Central memory CD8-positive, alpha-beta T cell (primary cell): ENCODE data around the gene IPPK.

Source experiments
- ATAC-seq: fragments of 150-1000 bp; cut with Tn5 transposase; replicated peaks from 2 replicates; pipeline ENCODE4 v1.10.0; 2022; ENCODE audit warnings: mild to moderate bottlenecking, moderate FRiP score, moderate number of reproducible peaks; ENCODE audit not compliant: poor library complexity, severe bottlenecking; ENCODE audit errors: extremely low read depth
- DNase-seq, 2 donors: peaks; one replicate each; pipeline ENCODE4 v3.0.0; 2021; ENCODE audit warnings: low spot score in 2 of 2
- H3K27ac Mint-ChIP-seq: one replicate; pipeline ENCODE4 v1.8.0; 2022; ENCODE audit warnings: low read depth, mild to moderate bottlenecking, moderate library complexity, mixed read lengths
- H3K27me3 Mint-ChIP-seq: one replicate; pipeline ENCODE4 v1.8.0; 2022; ENCODE audit warnings: mixed read lengths
- H3K36me3 Mint-ChIP-seq: one replicate; pipeline ENCODE4 v1.8.0; 2022; ENCODE audit warnings: mild to moderate bottlenecking, moderate library complexity, mixed read lengths; ENCODE audit not compliant: insufficient read depth
- H3K4me1 Mint-ChIP-seq: one replicate; pipeline ENCODE4 v1.8.0; 2022; ENCODE audit warnings: mixed read lengths
- H3K4me3 Mint-ChIP-seq: one replicate; pipeline ENCODE4 v1.8.0; 2022; ENCODE audit warnings: mild to moderate bottlenecking, moderate library complexity, mixed read lengths
- H3K9me3 Mint-ChIP-seq: one replicate; pipeline ENCODE4 v1.8.0; 2022; ENCODE audit warnings: mixed read lengths

IPPK gene

DNA sequence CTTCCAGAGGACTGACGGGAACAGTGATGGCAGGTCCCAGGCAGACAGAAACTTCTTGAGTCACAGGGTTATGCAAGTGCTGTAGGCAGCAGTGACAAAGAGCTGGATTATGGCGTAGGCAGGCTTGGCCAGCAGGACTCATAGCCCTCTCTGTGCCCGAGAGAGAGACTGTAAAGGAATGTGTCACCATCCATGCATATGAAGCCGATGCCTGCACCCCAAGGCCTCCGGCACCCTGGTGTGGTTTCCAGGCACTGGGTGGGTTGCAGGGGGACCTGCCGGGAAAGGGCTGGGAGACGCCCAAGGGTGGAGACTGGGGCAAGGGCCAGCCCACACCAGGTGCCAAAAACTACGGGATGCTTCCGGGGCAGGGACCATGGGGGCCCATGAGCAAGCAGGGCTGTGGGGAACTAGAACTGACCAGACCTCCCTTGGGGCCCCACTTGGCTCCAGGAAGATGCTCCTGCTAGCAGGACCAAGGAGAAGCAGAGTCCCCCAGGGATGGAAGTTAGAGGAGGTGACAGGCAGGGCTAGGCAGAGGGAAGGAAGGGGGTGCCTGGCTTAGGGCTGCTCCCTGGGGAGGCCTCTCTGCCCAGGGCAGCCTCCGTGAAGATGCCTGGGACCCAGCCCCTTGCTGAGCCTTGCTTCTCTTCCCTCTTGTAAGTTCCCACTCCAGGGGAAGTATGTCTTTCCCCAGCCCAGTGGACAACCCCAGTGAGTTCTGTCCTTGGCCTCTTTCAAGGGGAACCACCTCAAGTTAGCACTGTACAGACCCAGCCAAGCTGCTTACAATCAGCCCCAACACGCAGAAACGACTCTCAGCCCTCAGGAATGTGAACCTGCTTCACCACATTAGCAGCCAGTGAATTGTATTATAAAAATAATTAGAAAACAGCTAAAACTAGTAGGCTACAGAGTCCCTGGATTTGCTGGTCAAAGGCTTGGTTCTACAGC, 10.5 kb upstream of the IPPK start:
- Mint-ChIP-seq H3K27me3 (peaks cover 8% of the 10 kb centered on the region), H3K27ac (no peak overlapping the region), H3K4me1 (no peaks in the 10 kb centered on the region), H3K9me3 (no peaks in the 10 kb centered on the region), H3K4me3 (no peak overlapping the region), H3K36me3 (peaks cover 2% of the 10 kb centered on the region)
- DNase-seq = no peak
- ATAC-seq = no peak

DNA sequence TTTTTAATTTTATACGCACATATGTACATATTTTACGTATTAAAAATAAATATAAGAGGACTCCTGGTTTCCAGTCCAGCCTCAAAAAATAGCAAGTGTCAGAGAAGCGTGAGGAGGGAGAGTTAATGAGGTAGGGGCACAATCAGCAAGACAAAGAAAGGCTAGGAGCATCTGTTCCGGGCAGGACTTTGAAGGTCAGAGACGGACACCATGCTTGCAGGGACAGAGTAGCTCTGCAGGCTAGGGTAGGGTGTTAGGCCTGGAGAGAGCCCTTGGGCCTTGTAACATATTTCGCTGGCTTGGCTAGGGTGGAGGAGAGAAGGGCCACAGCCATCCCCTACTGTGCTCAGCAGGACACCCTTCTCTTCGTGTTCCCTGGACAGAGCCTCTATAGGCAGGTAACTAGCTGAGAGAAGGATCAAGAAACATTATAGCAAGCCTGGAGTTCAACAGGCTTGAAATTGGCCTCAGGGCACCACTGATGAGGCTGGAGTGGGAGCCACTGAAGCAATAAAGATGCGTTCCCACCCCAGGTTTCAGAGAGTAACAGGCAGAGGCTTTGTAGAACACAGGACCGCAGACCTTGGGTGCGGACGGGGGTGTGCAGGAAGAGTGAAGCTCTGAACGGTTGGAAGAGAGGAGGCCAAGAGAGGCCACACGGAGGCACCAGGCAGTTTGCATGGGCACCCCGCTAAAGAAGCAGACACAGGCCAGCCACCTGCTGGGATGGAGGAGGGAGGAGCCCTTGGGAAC, 9.7 kb upstream of the IPPK start:
- Mint-ChIP-seq H3K36me3 (peaks cover 2% of the 10 kb centered on the region), H3K9me3 (no peaks in the 10 kb centered on the region), H3K27ac (no peak overlapping the region), H3K4me1 (no peaks in the 10 kb centered on the region), H3K4me3 (no peak overlapping the region), H3K27me3 (peaks cover 8% of the 10 kb centered on the region)
- DNase-seq = no peak
- no peak for ATAC-seq

DNA sequence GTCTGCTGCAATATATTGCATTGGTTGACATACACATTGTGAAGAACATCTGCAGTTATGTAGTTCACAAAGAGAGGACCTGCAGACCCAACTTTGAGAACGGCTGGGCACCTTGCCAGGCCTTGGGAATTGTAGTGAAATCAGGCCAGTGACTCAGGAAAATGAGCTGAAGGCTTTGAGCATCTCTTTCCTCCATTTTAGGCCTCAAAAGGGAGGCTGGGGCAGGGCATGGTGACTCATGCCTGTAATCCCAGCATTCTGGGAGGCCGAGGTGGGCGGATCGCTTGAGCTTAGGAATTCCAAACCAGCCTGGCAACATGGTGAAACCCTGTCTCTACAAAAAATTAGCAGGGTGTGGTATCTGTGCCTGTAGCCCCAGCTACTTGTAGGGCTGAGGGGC, 1.4 kb upstream of the IPPK start:
- ATAC-seq (no peak), DNase-seq (no peak)
- Mint-ChIP-seq H3K27ac (peak overlapping the region; percentile 95), H3K27me3 (no peaks in the 10 kb centered on the region), H3K9me3 (no peaks in the 10 kb centered on the region), H3K4me3 (peak overlapping the region; percentile 89), H3K36me3 (peaks cover 7% of the 10 kb centered on the region), H3K4me1 (peaks cover 24% of the 10 kb centered on the region)

DNA sequence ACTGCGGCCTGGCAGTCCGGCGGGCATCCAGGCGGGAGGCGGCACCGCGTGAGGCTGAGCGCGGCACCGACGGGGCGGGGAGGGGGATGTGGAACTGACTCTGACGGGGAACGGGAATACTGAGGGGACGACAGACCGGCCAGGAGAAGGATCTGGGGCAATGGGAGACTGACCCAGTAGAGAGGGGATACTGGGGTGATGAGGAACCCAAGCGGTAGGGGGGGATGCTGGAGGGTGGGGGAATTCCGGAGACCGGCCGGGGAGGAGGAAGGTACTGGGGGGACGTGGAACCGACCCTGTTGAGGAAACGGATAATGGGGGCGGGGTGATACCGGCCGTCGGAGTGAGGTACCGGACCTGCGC, 423 bp downstream of the IPPK start:
- H3K36me3 Mint-ChIP-seq = peaks cover 11% of the 10 kb centered on the region
- no peaks in the 10 kb centered on the region for H3K27me3 Mint-ChIP-seq
- no peaks in the 10 kb centered on the region for H3K9me3 Mint-ChIP-seq
- peaks cover 40% of the 10 kb centered on the region for H3K4me1 Mint-ChIP-seq
- DNase-seq = no peak
- peak overlapping the region; percentile 95 for H3K27ac Mint-ChIP-seq
- H3K4me3 Mint-ChIP-seq = peak overlapping the region; percentile 89
- peak; percentile 15 for ATAC-seq

DNA sequence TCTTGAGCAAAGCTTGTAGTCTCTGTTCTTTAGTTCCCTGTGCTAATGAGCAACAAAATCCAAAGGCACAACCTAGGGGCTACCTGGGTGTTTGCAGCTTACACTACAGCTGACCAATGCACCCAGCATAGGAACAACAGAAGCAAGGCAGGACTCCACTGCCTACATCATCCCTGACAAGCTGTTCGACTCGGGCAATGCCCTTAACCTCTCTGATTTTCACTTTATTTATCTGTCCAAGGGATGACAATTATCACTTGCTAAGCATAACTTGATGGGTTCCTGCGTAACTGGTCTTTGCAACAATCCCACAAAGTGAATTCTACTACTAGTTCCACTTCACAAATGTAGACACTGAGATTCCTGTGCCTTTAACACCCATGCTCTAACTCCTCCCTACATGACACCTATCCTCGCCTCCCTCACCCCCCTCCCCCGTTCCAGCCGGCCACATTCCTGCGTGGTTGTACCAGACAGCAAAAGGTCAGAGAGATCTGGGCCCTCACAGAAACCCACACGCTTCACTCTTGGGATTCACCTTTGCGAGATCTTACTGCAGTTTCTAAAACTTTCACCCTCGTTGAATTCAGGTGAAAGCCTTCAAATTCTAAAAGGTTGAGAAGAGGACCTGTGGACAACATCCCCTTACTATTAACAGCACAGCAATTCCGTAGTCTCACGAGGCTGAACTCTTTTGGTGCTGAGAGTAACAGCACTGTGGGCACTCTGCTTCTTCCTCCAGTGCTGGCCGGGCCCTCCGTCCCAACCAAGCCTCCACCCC, 995 bp downstream of the IPPK start:
- Mint-ChIP-seq H3K9me3 (no peaks in the 10 kb centered on the region), H3K27ac (peak overlapping the region; percentile 95), H3K4me3 (peak overlapping the region; percentile 89), H3K4me1 (peaks cover 45% of the 10 kb centered on the region), H3K27me3 (no peaks in the 10 kb centered on the region), H3K36me3 (peaks cover 12% of the 10 kb centered on the region)
- DNase-seq (no peak), ATAC-seq (peak; percentile 0)

DNA sequence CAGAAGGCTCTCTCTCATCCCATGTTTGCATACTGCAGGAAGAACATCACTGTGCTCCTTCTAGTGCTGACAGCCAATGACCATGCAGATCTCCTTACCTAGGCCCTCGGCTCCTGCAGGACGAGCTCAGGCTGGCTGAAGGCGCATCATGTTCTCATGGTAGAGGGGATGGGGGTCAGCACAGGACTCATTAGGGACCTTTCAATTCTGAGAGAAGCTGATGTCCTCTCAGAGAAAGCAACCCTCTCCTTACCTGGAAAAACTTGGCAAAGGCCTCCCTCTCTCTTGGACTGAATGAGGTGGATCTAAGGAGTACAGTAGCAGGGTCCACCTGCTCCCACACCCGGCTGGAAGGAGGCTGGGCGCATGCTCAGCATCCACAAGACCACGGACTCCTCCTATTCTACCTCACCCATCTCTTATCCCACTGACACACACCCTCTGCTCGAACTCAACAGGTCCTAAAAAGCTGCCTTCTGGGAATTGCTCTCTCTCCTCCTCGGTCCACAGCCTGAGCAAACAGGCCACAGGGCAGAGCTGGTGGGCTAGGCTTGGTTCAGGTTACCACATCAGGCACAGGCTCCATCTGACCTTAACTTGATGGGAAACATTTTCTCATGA, 2.9 kb downstream of the IPPK start:
- Mint-ChIP-seq H3K9me3 (no peaks in the 10 kb centered on the region), H3K27me3 (no peaks in the 10 kb centered on the region), H3K4me3 (no peak overlapping the region), H3K4me1 (peaks cover 55% of the 10 kb centered on the region), H3K27ac (peak overlapping the region; percentile 63), H3K36me3 (peaks cover 14% of the 10 kb centered on the region)
- DNase-seq = no peak
- ATAC-seq = no peak

DNA sequence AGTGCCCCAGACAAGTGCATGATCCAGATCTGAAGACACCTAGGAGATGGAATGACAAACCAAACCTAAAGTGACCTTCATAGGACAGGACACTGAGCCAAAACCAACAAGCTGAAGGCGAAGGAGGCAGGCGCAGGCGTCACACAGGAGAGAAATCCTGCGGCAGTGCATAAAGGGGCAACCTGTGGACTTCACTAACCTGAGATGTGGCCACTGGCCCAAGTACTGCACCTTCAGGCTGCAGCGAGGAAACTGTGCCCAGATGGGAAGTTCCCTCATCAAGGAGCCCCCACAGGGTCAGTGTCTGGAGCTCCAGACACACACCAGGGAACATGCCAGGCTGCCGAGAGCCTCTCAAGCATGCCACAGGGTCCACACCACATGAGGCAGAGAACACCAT, 3.7 kb downstream of the IPPK start:
- Mint-ChIP-seq H3K9me3 (no peaks in the 10 kb centered on the region), H3K4me1 (peaks cover 55% of the 10 kb centered on the region), H3K4me3 (no peak overlapping the region), H3K36me3 (peaks cover 16% of the 10 kb centered on the region), H3K27ac (peak overlapping the region; percentile 62), H3K27me3 (no peaks in the 10 kb centered on the region)
- DNase-seq (no peak), ATAC-seq (no peak)

DNA sequence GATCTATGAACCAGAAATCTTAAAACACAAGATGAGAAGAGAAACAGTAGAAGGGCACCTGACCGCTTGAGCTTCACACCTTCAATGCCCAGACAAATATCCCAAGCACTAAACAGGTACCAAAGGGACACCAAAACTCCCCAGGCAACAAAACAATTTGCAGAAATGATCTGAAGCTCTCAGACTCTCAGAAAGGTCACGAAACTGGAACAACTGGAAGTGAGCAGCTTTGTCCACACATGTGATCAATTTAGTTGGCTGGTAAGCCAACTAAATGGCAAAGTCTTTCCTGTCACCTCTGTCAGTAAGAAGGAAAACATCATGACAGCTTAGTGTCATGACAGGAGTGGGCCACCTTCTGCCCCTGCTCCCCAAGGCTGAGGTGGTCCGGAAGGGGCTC, 4.1 kb downstream of the IPPK start:
- Mint-ChIP-seq H3K9me3 (no peaks in the 10 kb centered on the region), H3K36me3 (peaks cover 16% of the 10 kb centered on the region), H3K27me3 (no peaks in the 10 kb centered on the region), H3K27ac (peak overlapping the region; percentile 62), H3K4me1 (peaks cover 55% of the 10 kb centered on the region), H3K4me3 (no peak overlapping the region)
- ATAC-seq (no peak), DNase-seq (no peak)

DNA sequence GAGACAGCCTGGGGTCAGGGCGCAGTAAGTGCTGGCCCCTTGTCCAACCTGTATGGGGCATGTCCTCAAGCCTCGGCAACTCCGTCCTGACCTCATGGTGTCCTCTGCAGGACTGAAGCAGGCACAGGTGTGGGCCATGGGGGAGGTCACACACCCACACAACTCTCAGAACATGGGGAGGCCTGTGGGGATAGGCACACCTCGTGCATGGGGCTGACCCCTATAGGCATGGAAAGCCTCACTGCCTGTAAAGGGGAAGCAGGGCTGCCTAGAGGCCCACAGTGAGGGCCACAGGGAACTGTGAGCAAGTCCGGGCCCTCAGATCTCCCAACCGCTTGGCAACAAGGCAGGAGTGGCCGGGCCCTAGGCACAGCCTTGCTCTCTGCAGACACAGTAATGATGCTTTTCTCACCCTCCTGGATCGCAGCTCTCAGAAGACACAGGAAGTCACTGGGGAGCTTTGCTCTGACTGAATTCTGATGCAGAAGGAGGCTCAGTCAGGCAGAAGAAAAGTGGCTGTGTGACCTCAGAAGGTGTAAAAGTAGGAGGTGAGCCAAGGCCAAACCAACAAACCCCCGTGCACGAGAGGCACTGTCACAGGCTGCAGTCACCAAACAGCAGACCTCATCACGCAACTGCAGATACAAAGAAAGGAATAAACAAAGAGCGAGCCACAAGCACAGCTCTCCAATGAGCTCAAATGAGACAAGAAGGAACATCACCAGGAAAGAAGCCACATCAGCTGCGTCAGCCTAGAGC, 5.4 kb downstream of the IPPK start:
- H3K36me3 Mint-ChIP-seq = peaks cover 10% of the 10 kb centered on the region
- H3K27ac Mint-ChIP-seq = peak overlapping the region; percentile 85
- H3K9me3 Mint-ChIP-seq = no peaks in the 10 kb centered on the region
- peak overlapping the region; percentile 64 for H3K4me3 Mint-ChIP-seq
- H3K4me1 Mint-ChIP-seq = peaks cover 61% of the 10 kb centered on the region
- peak in 1 of 2 donors; percentile 67 for DNase-seq
- no peaks in the 10 kb centered on the region for H3K27me3 Mint-ChIP-seq
- ATAC-seq = peak; percentile 89

DNA sequence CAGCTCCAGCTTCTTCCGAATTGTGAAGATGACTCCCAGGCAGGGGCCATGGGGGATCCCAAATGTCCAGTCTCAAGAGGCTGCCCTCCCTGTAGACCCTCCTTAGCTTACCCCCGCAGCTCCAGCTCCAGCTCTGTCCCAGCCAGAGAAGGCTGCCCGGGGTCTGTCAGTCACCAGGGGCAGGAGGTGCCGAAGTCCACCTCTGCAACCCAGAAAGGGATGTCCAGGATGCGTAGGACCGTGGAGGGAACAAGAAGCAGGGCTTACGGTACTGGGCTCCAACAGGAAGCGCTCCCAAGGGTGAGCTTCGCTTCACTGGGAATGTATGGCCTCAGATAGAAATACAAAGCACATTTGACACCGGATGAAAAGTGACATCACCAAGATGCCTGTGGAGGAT, 6.0 kb downstream of the IPPK start:
- ATAC-seq (no peak), DNase-seq (no peak)
- Mint-ChIP-seq H3K4me1 (peaks cover 56% of the 10 kb centered on the region), H3K36me3 (peaks cover 10% of the 10 kb centered on the region), H3K9me3 (no peaks in the 10 kb centered on the region), H3K27me3 (no peaks in the 10 kb centered on the region), H3K27ac (peak overlapping the region; percentile 85), H3K4me3 (peak overlapping the region; percentile 64)

DNA sequence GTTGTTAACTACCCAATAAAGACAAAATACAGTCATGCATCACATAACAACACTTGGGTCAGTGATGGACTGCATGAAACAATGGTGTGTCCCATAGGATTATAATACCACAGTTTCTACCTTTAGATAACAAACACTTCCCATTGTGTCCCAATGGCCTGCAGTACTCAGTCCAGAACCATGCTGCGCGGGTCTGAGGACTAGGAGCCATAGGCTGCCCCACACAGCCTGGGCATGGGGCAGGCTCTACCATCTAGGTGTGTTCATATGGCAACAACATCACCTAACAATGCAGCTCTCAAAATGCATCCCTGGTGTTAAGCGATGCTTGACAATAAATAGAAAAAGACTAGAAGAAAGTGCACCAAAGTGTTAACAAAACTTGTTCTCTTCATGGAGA, 6.8 kb downstream of the IPPK start:
- Mint-ChIP-seq H3K27ac (peak overlapping the region; percentile 85), H3K9me3 (no peaks in the 10 kb centered on the region), H3K36me3 (peaks cover 10% of the 10 kb centered on the region), H3K27me3 (no peaks in the 10 kb centered on the region), H3K4me3 (no peak overlapping the region), H3K4me1 (peaks cover 49% of the 10 kb centered on the region)
- DNase-seq (no peak), ATAC-seq (no peak)
